Smooth muscle cell (in vitro differentiated cells): ENCODE results near the gene B4GALNT1. TPM values are rescaled to one million over a fixed set of nuclear protein-coding genes. Genes with fewer than 3 reads are reported as not detected.
"Not testable (repeated sequence)": the region's sequence is repeated elsewhere in the genome, so short reads cannot be mapped to it uniquely, and the experiment has no call there.

Experiments used
- DNase-seq: peaks from one replicate; lab custom pipeline; 2025; ENCODE audit not compliant: unreplicated experiment; lab: John Stamatoyannopoulos, UW
- H2AFZ ChIP-seq: fragments of 200-600 bp; sonication (generic); 2 replicates; pipeline ENCODE4 v1.6.0; 2016; ENCODE audit warnings: antibody characterized with exemption, low read depth, mild to moderate bottlenecking
- H3F3A ChIP-seq: fragments of 200-600 bp; sonication (generic); 2 replicates; pipeline ENCODE4 v1.6.0; 2017; ENCODE audit warnings: antibody characterized with exemption, low read depth
- H3K27ac ChIP-seq: fragments of 200-600 bp; sonication (generic); 2 replicates; pipeline ENCODE4 v1.5.1; 2016; ENCODE audit warnings: low read depth, mild to moderate bottlenecking
- H3K27me3 ChIP-seq: fragments of 200-600 bp; sonication (generic); 2 replicates; pipeline ENCODE4 v1.6.1; 2016; ENCODE audit warnings: low read depth, mild to moderate bottlenecking
- H3K36me3 ChIP-seq: fragments of 200-600 bp; sonication (generic); 2 replicates; pipeline ENCODE4 v1.5.1; 2016; ENCODE audit warnings: low read depth
- H3K4me1 ChIP-seq: fragments of 200-600 bp; sonication (generic); 2 replicates; pipeline ENCODE4 v1.5.1; 2016; ENCODE audit warnings: low read depth
- H3K4me2 ChIP-seq: fragments of 200-600 bp; sonication (generic); 2 replicates; pipeline ENCODE4 v1.6.0; 2016; ENCODE audit warnings: mild to moderate bottlenecking
- H3K4me3 ChIP-seq: fragments of 200-600 bp; sonication (generic); 2 replicates; pipeline ENCODE4 v1.5.1; 2016; ENCODE audit warnings: mild to moderate bottlenecking
- H3K79me2 ChIP-seq: fragments of 200-600 bp; sonication (generic); 2 replicates; pipeline ENCODE4 v1.6.0; 2016; ENCODE audit warnings: low read depth, mild to moderate bottlenecking
- H3K9ac ChIP-seq: fragments of 200-600 bp; sonication (generic); 2 replicates; pipeline ENCODE4 v1.6.0; 2016; ENCODE audit warnings: low read depth
- H3K9me3 ChIP-seq: fragments of 200-600 bp; sonication (generic); replicated peaks from 2 replicates; pipeline ENCODE4 v1.5.1; 2016; ENCODE audit warnings: low read depth
- H4K20me1 ChIP-seq: fragments of 200-600 bp; sonication (generic); 2 replicates; pipeline ENCODE4 v1.6.0; 2016; ENCODE audit warnings: low read depth
- WGBS: methylation state at CpG from one replicate; pipeline ENCODE4 v1.1.7; 2016; ENCODE audit warnings: low lambda C conversion rate; 5-methylcytosine and 5-hydroxymethylcytosine counted together
- polyA plus RNA-seq: library from polyadenylated mRNA; unstranded; fragments of >200 nt; fragmentation: Nextera tagmentation; extraction: Ambion mirVana; gene quantifications from 2 replicates; pipeline ENCODE4 v1.2.1, GENCODE V29; 2016
- total RNA-seq: library from RNA; depleted of rRNA; stranded (reverse); fragments of >200 nt; gene quantifications from 2 replicates; pipeline ENCODE4 v1.2.3, GENCODE V29; 2014
- TF ChIP-seq, protein P1 (sequence below): fragments of 200-600 bp; sonication (generic); IDR thresholded peaks from 2 replicates; pipeline ENCODE4 v1.5.1; 2017; ENCODE audit warnings: borderline replicate concordance, mild to moderate bottlenecking, antibody characterized with exemption; ENCODE audit not compliant: insufficient read depth, poor library complexity, severe bottlenecking

The B4GALNT1 gene
- total and polyA plus RNA-seq, 2 experiments from 2014 or later, result 1.8 to 5.6 TPM

GRCh38 chr12:57591782-57592325 is 41.1 kb downstream of the B4GALNT1 start:
- Histone ChIP-seq H3K9ac (peak overlapping the region; percentile 59), H3K36me3 (no peaks in the 10 kb centered on the region), H3K79me2 (peaks cover 8% of the 10 kb centered on the region), H3K9me3 (no peaks in the 10 kb centered on the region), H3F3A (no peaks in the 10 kb centered on the region), H3K4me1 (peaks cover 11% of the 10 kb centered on the region), H3K4me3 (peak overlapping the region; percentile 88), H3K27me3 (peaks cover 10% of the 10 kb centered on the region), H4K20me1 (peaks cover 22% of the 10 kb centered on the region), H3K27ac (no peak overlapping the region), H2AFZ (peak overlapping the region; percentile 98), H3K4me2 (peak overlapping the region; percentile 96)
- no peak for DNase-seq
- 40% methylated on average over 10 of the region's 10 CpGs for WGBS
- TF ChIP-seq, protein P1, sequence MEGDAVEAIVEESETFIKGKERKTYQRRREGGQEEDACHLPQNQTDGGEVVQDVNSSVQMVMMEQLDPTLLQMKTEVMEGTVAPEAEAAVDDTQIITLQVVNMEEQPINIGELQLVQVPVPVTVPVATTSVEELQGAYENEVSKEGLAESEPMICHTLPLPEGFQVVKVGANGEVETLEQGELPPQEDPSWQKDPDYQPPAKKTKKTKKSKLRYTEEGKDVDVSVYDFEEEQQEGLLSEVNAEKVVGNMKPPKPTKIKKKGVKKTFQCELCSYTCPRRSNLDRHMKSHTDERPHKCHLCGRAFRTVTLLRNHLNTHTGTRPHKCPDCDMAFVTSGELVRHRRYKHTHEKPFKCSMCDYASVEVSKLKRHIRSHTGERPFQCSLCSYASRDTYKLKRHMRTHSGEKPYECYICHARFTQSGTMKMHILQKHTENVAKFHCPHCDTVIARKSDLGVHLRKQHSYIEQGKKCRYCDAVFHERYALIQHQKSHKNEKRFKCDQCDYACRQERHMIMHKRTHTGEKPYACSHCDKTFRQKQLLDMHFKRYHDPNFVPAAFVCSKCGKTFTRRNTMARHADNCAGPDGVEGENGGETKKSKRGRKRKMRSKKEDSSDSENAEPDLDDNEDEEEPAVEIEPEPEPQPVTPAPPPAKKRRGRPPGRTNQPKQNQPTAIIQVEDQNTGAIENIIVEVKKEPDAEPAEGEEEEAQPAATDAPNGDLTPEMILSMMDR, result no peak

DNA sequence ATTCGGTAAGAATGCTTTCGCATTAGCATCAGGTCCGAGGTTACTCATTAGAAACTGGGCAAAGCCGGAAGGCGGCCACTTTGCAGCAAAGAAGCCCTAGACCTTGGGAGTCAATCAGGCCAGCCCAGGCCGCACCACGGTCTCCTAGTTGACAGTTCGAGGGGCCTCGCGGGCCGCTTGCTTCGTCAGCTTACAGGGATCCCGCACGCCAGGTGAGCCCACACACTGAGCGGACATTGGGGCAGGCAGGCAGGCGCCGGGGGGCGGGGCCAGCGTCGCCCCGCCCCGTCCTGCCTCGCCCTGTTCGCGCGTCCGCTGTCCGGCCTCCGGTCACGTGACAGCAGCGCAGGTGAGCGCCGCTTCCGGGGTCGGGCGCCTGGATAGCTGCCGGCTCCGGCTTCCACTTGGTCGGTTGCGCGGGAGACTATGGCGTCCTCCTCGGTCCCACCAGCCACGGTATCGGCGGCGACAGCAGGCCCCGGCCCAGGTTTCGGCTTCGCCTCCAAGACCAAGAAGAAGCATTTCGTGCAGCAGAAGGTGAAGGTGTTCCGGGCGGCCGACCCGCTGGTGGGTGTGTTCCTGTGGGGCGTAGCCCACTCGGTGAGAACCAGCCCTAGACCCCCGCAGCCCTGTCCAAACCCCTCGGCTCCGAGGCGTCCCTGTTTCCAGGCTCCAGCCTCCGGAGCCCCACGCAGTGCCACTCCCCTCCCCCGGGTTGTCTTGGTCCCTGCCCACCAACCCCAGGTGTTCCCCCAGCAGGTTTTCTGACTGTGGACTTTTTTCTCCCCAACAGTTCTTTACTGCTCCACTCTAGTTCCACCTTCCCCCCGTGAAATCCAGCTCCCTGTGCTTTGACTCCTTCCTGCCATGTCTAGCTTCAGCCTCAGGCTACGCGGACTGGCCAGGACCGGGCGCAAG is 41.9 kb downstream of the B4GALNT1 start, which contains the start of gene PIP4K2C:
Gene PIP4K2C, plus strand, starts transcription at position 329 of the 918 bp plus-strand sequence. Its CDS starts 98 bp downstream, at position 427.
- H3K9ac ChIP-seq, result peak within 1 kb of the TSS; percentile 59
- peak within 1 kb of the TSS; percentile 88 for H3K4me3 ChIP-seq
- H3K4me1 ChIP-seq, result peaks cover 11% of the 10 kb centered on the region
- H3K27ac ChIP-seq, result no peak within 1 kb of the TSS
- H2AFZ ChIP-seq, result peak within 1 kb of the TSS; percentile 98
- peaks cover 8% of the 10 kb centered on the region for H3K79me2 ChIP-seq
- peaks cover 22% of the 10 kb centered on the region for H4K20me1 ChIP-seq
- H3K27me3 ChIP-seq, result peaks cover 10% of the 10 kb centered on the region
- TF ChIP-seq, protein P1, result no peak
- H3F3A ChIP-seq, result no peaks in the 10 kb centered on the region
- DNase-seq, result peak; percentile 15
- H3K36me3 ChIP-seq, result no peaks in the 10 kb centered on the region
- 2% methylated on average over 69 of the region's 69 CpGs for WGBS
- H3K4me2 ChIP-seq, result peak within 1 kb of the TSS; percentile 96
- H3K9me3 ChIP-seq, result no peaks in the 10 kb centered on the region

DNA sequence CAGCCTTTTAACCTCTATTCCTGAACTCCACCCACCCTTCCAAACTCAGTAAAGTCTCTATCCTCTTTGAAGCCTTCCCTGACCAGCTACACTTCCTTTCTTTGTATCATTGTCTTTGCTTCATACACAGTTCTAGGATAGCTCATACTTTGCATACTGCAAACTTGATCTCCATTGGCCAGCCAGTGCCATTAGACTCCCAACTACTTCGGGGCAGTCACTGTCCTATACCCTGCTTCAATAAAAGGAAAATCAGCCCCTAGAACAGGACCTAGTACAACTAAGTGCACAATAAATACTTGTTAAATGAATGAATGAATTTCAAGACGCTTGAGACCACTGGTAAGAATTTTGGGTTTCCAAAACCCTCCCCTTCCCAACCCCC is 42.5 kb downstream of the B4GALNT1 start:
- H2AFZ ChIP-seq, result peak overlapping the region; percentile 98
- H3F3A ChIP-seq, result no peaks in the 10 kb centered on the region
- peaks cover 8% of the 10 kb centered on the region for H3K79me2 ChIP-seq
- H3K36me3 ChIP-seq, result no peaks in the 10 kb centered on the region
- peaks cover 10% of the 10 kb centered on the region for H3K27me3 ChIP-seq
- H3K27ac ChIP-seq, result no peak overlapping the region
- H3K4me1 ChIP-seq, result peaks cover 11% of the 10 kb centered on the region
- 34% methylated on average over 2 of the region's 2 CpGs for WGBS
- peak overlapping the region; percentile 96 for H3K4me2 ChIP-seq
- H4K20me1 ChIP-seq, result peaks cover 22% of the 10 kb centered on the region
- peak overlapping the region; percentile 88 for H3K4me3 ChIP-seq
- H3K9me3 ChIP-seq, result no peaks in the 10 kb centered on the region
- DNase-seq, result no peak
- H3K9ac ChIP-seq, result peak overlapping the region; percentile 59
- TF ChIP-seq, protein P1, result no peak

GRCh38 chr12:57588951-57589610 is 43.9 kb downstream of the B4GALNT1 start:
- peaks cover 11% of the 10 kb centered on the region for H3K4me1 ChIP-seq
- not testable (repeated sequence) for H3F3A ChIP-seq, H2AFZ ChIP-seq, H3K4me3 ChIP-seq, H3K9me3 ChIP-seq, H3K4me2 ChIP-seq, DNase-seq, H3K36me3 ChIP-seq, H3K27ac ChIP-seq, H3K79me2 ChIP-seq, H3K9ac ChIP-seq
- WGBS, result 97% methylated on average over 15 of the region's 15 CpGs
- peaks cover 17% of the 10 kb centered on the region for H3K27me3 ChIP-seq
- peaks cover 18% of the 10 kb centered on the region for H4K20me1 ChIP-seq
